Measurements from ENCODE around the gene COMMD6.

DNA sequence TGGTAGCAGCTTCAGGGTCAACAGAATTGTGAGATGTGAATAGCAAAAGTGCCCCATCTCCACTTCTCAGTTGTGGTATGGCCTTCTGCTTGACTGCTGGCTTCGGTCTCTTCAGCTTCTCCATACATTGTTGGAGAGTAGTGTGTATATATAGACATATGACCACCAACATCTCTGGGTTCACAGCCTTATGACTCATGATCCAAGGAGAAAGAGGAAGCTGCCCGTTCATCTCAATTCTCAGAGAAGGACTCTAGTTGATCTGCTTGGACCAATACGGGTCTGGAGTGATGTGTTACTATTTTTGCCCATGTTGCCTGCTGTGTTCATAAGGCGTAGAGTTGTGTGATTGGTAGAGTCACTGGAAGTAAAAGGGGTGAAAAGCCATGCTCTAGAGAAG, 3.6 kb upstream of the COMMD6 start:
- no peak for TF ChIP-seq CTCF (IDR thresholded peaks at IDR 0.05)
- no peak for TF ChIP-seq POLR2A (IDR thresholded peaks at IDR 0.05)

All from testis (tissue), 2 donors.